ENCODE results near the gene GRM3. TPM values are rescaled to one million over a fixed set of nuclear protein-coding genes. Genes with fewer than 3 reads are reported as not detected.
"Not testable (repeated sequence)": the region's sequence is repeated elsewhere in the genome, so short reads cannot be mapped to it uniquely, and the experiment has no call there.

GRM3 gene
- total RNA-seq (10 to 100 TPM; 14.3 to 22.1 TPM), polyA plus RNA-seq (ENCODE audit: insufficient read length in 2 of 2) (10 to 100 TPM; 27.2 to 28.4 TPM)
- long read RNA-seq, donor 1, full-length matches to known transcripts: 8 of 25 reads
- long read RNA-seq, donor 1, partial matches to known transcripts: 17 of 25 reads
- long read RNA-seq, donor 1, other reads (novel, unspliced or antisense): 0 of 25 reads
- long read RNA-seq, donor 2, full-length matches to known transcripts: 2 of 2 reads
- long read RNA-seq, donor 2, partial matches to known transcripts: 0 of 2 reads
- long read RNA-seq, donor 2, other reads (novel, unspliced or antisense): 0 of 2 reads
- long read RNA-seq, donor 3, full-length matches to known transcripts: 2 of 2 reads
- long read RNA-seq, donor 3, partial matches to known transcripts: 0 of 2 reads
- long read RNA-seq, donor 3, other reads (novel, unspliced or antisense): 0 of 2 reads
- long read RNA-seq, donor 4: 0 reads

- Histone ChIP-seq H3K4me1 (ENCODE audit: control insufficient read depth, insufficient read depth, low read length) (peaks cover 18% of the 10 kb centered on the region), H3K27me3 (ENCODE audit: control insufficient read depth, insufficient read depth, low read length) (peaks cover 10% of the 10 kb centered on the region), H3K36me3 (ENCODE audit: control insufficient read depth, insufficient read depth, low read length) (no peaks in the 10 kb centered on the region), H3K27ac (ENCODE audit: low read depth, low read length) (peak within 1 kb of the TSS; percentile 61), H3K9me3 (ENCODE audit: control insufficient read depth, insufficient read depth, low read length) (no peaks in the 10 kb centered on the region), H3K4me3 (ENCODE audit: low read depth, low read length) (peak within 1 kb of the TSS; percentile 50)
- under 1% methylated on average over 19 of the region's 23 CpGs for WGBS (ENCODE audit: insufficient coverage)
- DNase-seq (ENCODE audit: low read depth in 4 of 6, low spot score in 6 of 6): peak in 5 of 6 donors; percentile 62 to 98 (median 72)
These were observed at the start of gene GRM3 for GRCh38 chr7:86643561-86644281. GRM3 (plus strand) TSS chr7:86643909; CDS start chr7:86765146, 121,237 bp downstream.

- no peak for DNase-seq (ENCODE audit: low read depth in 4 of 6, low spot score in 6 of 6)
- H3K27me3 ChIP-seq (ENCODE audit: control insufficient read depth, insufficient read depth, low read length): no peaks in the 10 kb centered on the region
- no peaks in the 10 kb centered on the region for H3K4me1 ChIP-seq (ENCODE audit: control insufficient read depth, insufficient read depth, low read length)
- H3K4me3 ChIP-seq (ENCODE audit: low read depth, low read length): no peak overlapping the region
- H3K9me3 ChIP-seq (ENCODE audit: control insufficient read depth, insufficient read depth, low read length): no peaks in the 10 kb centered on the region
- no peaks in the 10 kb centered on the region for H3K36me3 ChIP-seq (ENCODE audit: control insufficient read depth, insufficient read depth, low read length)
- no peak overlapping the region for H3K27ac ChIP-seq (ENCODE audit: low read depth, low read length)
- WGBS (ENCODE audit: insufficient coverage): 75% methylated on average over 15 of the region's 15 CpGs
These were observed 45.4 kb upstream of the GRM3 start for GRCh38 chr7:86598311-86598710.

DNA sequence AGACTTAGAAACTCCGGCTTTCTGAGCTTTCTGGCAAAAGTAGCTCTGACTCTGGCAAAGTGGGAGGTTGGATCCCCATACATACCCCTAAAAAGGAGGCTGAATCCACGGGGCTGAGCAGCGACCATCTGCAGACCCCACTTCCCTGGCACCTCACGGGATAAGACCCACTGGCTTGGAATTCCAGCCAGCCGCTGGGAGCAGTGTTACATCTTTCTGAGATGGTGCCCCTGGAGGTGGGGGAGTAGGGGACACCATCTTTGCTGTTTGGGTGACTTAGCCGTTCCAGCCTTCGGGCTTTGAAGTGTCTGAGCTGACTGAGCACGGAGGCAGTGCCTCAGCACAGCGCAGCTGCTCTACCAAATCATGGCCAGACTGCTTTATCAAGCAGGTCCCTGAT is 45.0 kb upstream of the GRM3 start:
- no peak for DNase-seq (ENCODE audit: low read depth in 4 of 6, low spot score in 6 of 6)
- Histone ChIP-seq H3K27ac (ENCODE audit: low read depth, low read length) (no peak overlapping the region), H3K9me3 (ENCODE audit: control insufficient read depth, insufficient read depth, low read length) (no peaks in the 10 kb centered on the region), H3K4me3 (ENCODE audit: low read depth, low read length) (no peak overlapping the region), H3K36me3 (ENCODE audit: control insufficient read depth, insufficient read depth, low read length) (no peaks in the 10 kb centered on the region), H3K4me1 (ENCODE audit: control insufficient read depth, insufficient read depth, low read length) (no peaks in the 10 kb centered on the region), H3K27me3 (ENCODE audit: control insufficient read depth, insufficient read depth, low read length) (no peaks in the 10 kb centered on the region)
- WGBS (ENCODE audit: insufficient coverage): 100% methylated on average over 3 of the region's 9 CpGs

- WGBS (ENCODE audit: insufficient coverage): 90% methylated on average over 6 of the region's 6 CpGs
- no peaks in the 10 kb centered on the region for H3K27me3 ChIP-seq (ENCODE audit: control insufficient read depth, insufficient read depth, low read length)
- peaks cover 1% of the 10 kb centered on the region for H3K9me3 ChIP-seq (ENCODE audit: control insufficient read depth, insufficient read depth, low read length)
- DNase-seq (ENCODE audit: low read depth in 4 of 6, low spot score in 6 of 6): no peak
- no peaks in the 10 kb centered on the region for H3K36me3 ChIP-seq (ENCODE audit: control insufficient read depth, insufficient read depth, low read length)
- H3K4me1 ChIP-seq (ENCODE audit: control insufficient read depth, insufficient read depth, low read length): no peaks in the 10 kb centered on the region
- H3K4me3 ChIP-seq (ENCODE audit: low read depth, low read length): no peak overlapping the region
- H3K27ac ChIP-seq (ENCODE audit: low read depth, low read length): no peak overlapping the region
These were observed 43.0 kb upstream of the GRM3 start for GRCh38 chr7:86600506-86601290.

GRCh38 chr7:86615711-86616110 is 28.0 kb upstream of the GRM3 start:
- H3K27ac ChIP-seq (ENCODE audit: low read depth, low read length); H3K4me3 ChIP-seq (ENCODE audit: low read depth, low read length); H3K36me3 ChIP-seq (ENCODE audit: control insufficient read depth, insufficient read depth, low read length); H3K4me1 ChIP-seq (ENCODE audit: control insufficient read depth, insufficient read depth, low read length); DNase-seq (ENCODE audit: low read depth in 4 of 6, low spot score in 6 of 6); H3K27me3 ChIP-seq (ENCODE audit: control insufficient read depth, insufficient read depth, low read length); H3K9me3 ChIP-seq (ENCODE audit: control insufficient read depth, insufficient read depth, low read length): not testable (repeated sequence)
- no CpG with 5 or more reads among the region's 2 CpGs for WGBS (ENCODE audit: insufficient coverage)

GRCh38 chr7:86644282-86645224 is 844 bp downstream of the GRM3 start:
- Histone ChIP-seq H3K9me3 (ENCODE audit: control insufficient read depth, insufficient read depth, low read length) (no peaks in the 10 kb centered on the region), H3K27me3 (ENCODE audit: control insufficient read depth, insufficient read depth, low read length) (peaks cover 10% of the 10 kb centered on the region), H3K36me3 (ENCODE audit: control insufficient read depth, insufficient read depth, low read length) (no peaks in the 10 kb centered on the region), H3K4me1 (ENCODE audit: control insufficient read depth, insufficient read depth, low read length) (peaks cover 18% of the 10 kb centered on the region), H3K4me3 (ENCODE audit: low read depth, low read length) (peak overlapping the region; percentile 50), H3K27ac (ENCODE audit: low read depth, low read length) (peak overlapping the region; percentile 61)
- DNase-seq (ENCODE audit: low read depth in 4 of 6, low spot score in 6 of 6): peak in 4 of 6 donors; percentile 33 to 90 (median 62)
- under 1% methylated on average over 36 of the region's 42 CpGs for WGBS (ENCODE audit: insufficient coverage)

GRCh38 chr7:86645225-86645608 is 1.5 kb downstream of the GRM3 start:
- peak overlapping the region; percentile 12 for H3K27ac ChIP-seq (ENCODE audit: low read depth, low read length)
- no peaks in the 10 kb centered on the region for H3K36me3 ChIP-seq (ENCODE audit: control insufficient read depth, insufficient read depth, low read length)
- H3K4me3 ChIP-seq (ENCODE audit: low read depth, low read length): peak overlapping the region; percentile 50
- no peaks in the 10 kb centered on the region for H3K9me3 ChIP-seq (ENCODE audit: control insufficient read depth, insufficient read depth, low read length)
- peaks cover 18% of the 10 kb centered on the region for H3K4me1 ChIP-seq (ENCODE audit: control insufficient read depth, insufficient read depth, low read length)
- WGBS (ENCODE audit: insufficient coverage): 1% methylated on average over 9 of the region's 13 CpGs
- peaks cover 10% of the 10 kb centered on the region for H3K27me3 ChIP-seq (ENCODE audit: control insufficient read depth, insufficient read depth, low read length)
- DNase-seq (ENCODE audit: low read depth in 4 of 6, low spot score in 6 of 6): peak in 2 of 6 donors; percentile 44 to 63

- Histone ChIP-seq H3K9me3 (ENCODE audit: control insufficient read depth, insufficient read depth, low read length) (no peaks in the 10 kb centered on the region), H3K36me3 (ENCODE audit: control insufficient read depth, insufficient read depth, low read length) (no peaks in the 10 kb centered on the region), H3K27ac (ENCODE audit: low read depth, low read length) (no peak overlapping the region), H3K4me3 (ENCODE audit: low read depth, low read length) (peak overlapping the region; percentile 50), H3K4me1 (ENCODE audit: control insufficient read depth, insufficient read depth, low read length) (peaks cover 18% of the 10 kb centered on the region), H3K27me3 (ENCODE audit: control insufficient read depth, insufficient read depth, low read length) (peaks cover 10% of the 10 kb centered on the region)
- DNase-seq (ENCODE audit: low read depth in 4 of 6, low spot score in 6 of 6): peak in 1 of 6 donors; percentile 10
- WGBS (ENCODE audit: insufficient coverage): no CpG with 5 or more reads among the region's 2 CpGs
These were observed 2.1 kb downstream of the GRM3 start for GRCh38 chr7:86645676-86646276.
